H1 (cell line): ENCODE data around the gene GTF2H1. TPM values are rescaled to one million over a fixed set of nuclear protein-coding genes. Genes with fewer than 3 reads are reported as not detected.

Experiments
- CTCF ChIA-PET: fragments of 300-600 bp; sonication (Branson Sonifier 250); formaldehyde crosslinking; loops from one replicate; lab custom pipeline; 2021; ENCODE audit not compliant: partially characterized antibody; lab: Charles Lee
- POLR2A ChIA-PET: fragments of 300-600 bp; sonication (Branson Sonifier 250); formaldehyde crosslinking; loops from one replicate; lab custom pipeline; 2021; ENCODE audit warnings: inconsistent platforms; ENCODE audit not compliant: partially characterized antibody; lab: Charles Lee
- DNase-seq, 2 experiments: peaks; one replicate each; pipeline versions ENCODE4 v3.0.0 to v3.0.0-alpha.2; 2010 to 2022; ENCODE audit warnings: low spot score in 2 of 2, low read depth in 1 of 2, mixed read lengths in 1 of 2
- FAIRE-seq: peaks from 2 replicates; lab custom pipeline; 2011; peaks lifted over from hg19 to GRCh38; lab: Jason Lieb, UNC
- H2AFZ ChIP-seq: 2 replicates; pipeline ENCODE4 v1.8.1; 2012; ENCODE audit warnings: low read length, inconsistent platforms
- H2AK5ac ChIP-seq: 2 replicates; pipeline ENCODE4 v1.6.1; 2013; ENCODE audit warnings: low read depth, low read length
- H2BK120ac ChIP-seq: replicated peaks from 2 replicates; pipeline ENCODE3; 2013; ENCODE audit warnings: low read depth, low read length, inconsistent platforms
- H2BK12ac ChIP-seq: 2 replicates; pipeline ENCODE4 v1.6.1; 2013; ENCODE audit warnings: low read depth, low read length
- H2BK15ac ChIP-seq: 2 replicates; pipeline ENCODE4 v1.6.1; 2013; ENCODE audit warnings: low read length
- H2BK20ac ChIP-seq: 2 replicates; pipeline ENCODE4 v1.6.1; 2013; ENCODE audit warnings: low read length
- H2BK5ac ChIP-seq: 2 replicates; pipeline ENCODE4 v1.6.1; 2013; ENCODE audit warnings: low read depth, low read length
- H3K14ac ChIP-seq: 2 replicates; pipeline ENCODE4 v1.6.1; 2013; ENCODE audit warnings: inconsistent platforms; ENCODE audit not compliant: insufficient read length
- H3K18ac ChIP-seq: 2 replicates; pipeline ENCODE4 v1.6.1; 2013; ENCODE audit warnings: low read length; ENCODE audit errors: extremely low read depth
- H3K23ac ChIP-seq: 2 replicates; pipeline ENCODE4 v1.6.1; 2013; ENCODE audit warnings: inconsistent platforms; ENCODE audit not compliant: insufficient read length
- H3K23me2 ChIP-seq: 2 replicates; pipeline ENCODE4 v1.6.1; 2013; ENCODE audit warnings: low read depth, low read length
- H3K27ac ChIP-seq: 2 replicates; pipeline ENCODE4 v1.6.1; 2011; ENCODE audit warnings: low read depth, low read length, inconsistent platforms
- H3K27me3 ChIP-seq, 4 experiments: replicated peaks in 1 of 4; 1 replicate in 1 of 4; 2 replicates in 3 of 4; pipeline versions ENCODE4 v1.6.1 to v1.8.1; 2011 to 2013; ENCODE audit warnings: low read length in 3 of 4, mild to moderate bottlenecking in 3 of 4, inconsistent platforms in 2 of 4, mixed read lengths in 2 of 4, moderate library complexity in 1 of 4; ENCODE audit not compliant: control insufficient read depth in 3 of 4, insufficient read depth in 3 of 4; ENCODE audit errors: extremely low read depth in 1 of 4
- H3K36me3 ChIP-seq, 4 experiments: 2 replicates each; pipeline versions ENCODE4 v1.6.1 to v1.8.1; 2011 to 2013; ENCODE audit warnings: mild to moderate bottlenecking in 4 of 4, low read length in 3 of 4, moderate library complexity in 2 of 4, control low read depth in 1 of 4, inconsistent platforms in 1 of 4; ENCODE audit not compliant: insufficient read depth in 4 of 4, control insufficient read depth in 2 of 4
- H3K4ac ChIP-seq: replicated peaks from 2 replicates; pipeline ENCODE3; 2013; ENCODE audit warnings: low read length, low read depth, mixed read lengths, inconsistent platforms; ENCODE audit not compliant: insufficient read length
- H3K4me1 ChIP-seq, 4 experiments: replicated peaks in 1 of 4; 1 replicate in 1 of 4; 2 replicates in 3 of 4; pipeline versions ENCODE4 v1.6.1 to v1.8.1; 2011 to 2013; ENCODE audit warnings: low read length in 3 of 4, inconsistent platforms in 2 of 4, mixed read lengths in 1 of 4; ENCODE audit not compliant: insufficient read depth in 4 of 4, control insufficient read depth in 3 of 4
- H3K4me2 ChIP-seq, 2 experiments: 2 replicates each; pipeline versions ENCODE4 v1.6.1 to v1.8.1; 2011 to 2013; ENCODE audit warnings: low read depth in 2 of 2, low read length in 2 of 2, control low read depth in 1 of 2, inconsistent platforms in 1 of 2, mild to moderate bottlenecking in 1 of 2; ENCODE audit not compliant: insufficient read depth in 1 of 2
- H3K4me3 ChIP-seq, 4 experiments: fragments of 200-600, 300-600 bp in 1 of 4; sonication (generic), shearing (Covaris generic), sonication (Bioruptor Twin) in 1 of 4; 2 replicates each; pipeline versions ENCODE4 v1.5.1 to v1.8.1; 2011 to 2016; ENCODE audit warnings: low read length in 4 of 4, low read depth in 3 of 4, control low read depth in 2 of 4, inconsistent platforms in 2 of 4, mild to moderate bottlenecking in 2 of 4, mixed read lengths in 1 of 4, moderate library complexity in 1 of 4; ENCODE audit not compliant: insufficient read depth in 2 of 4; ENCODE audit errors: extremely low read depth in 1 of 4
- H3K56ac ChIP-seq: replicated peaks from 2 replicates; pipeline ENCODE3; 2013; ENCODE audit warnings: low read depth, mild to moderate bottlenecking, mixed read lengths, low read length, inconsistent platforms; ENCODE audit not compliant: insufficient read length
- H3K79me1 ChIP-seq: 2 replicates; pipeline ENCODE4 v1.6.1; 2013; ENCODE audit warnings: low read depth, low read length, control low read depth
- H3K79me2 ChIP-seq, 2 experiments: 2 replicates each; pipeline versions ENCODE4 v1.6.1 to v1.8.1; 2012 to 2013; ENCODE audit warnings: low read length in 2 of 2, mild to moderate bottlenecking in 2 of 2, inconsistent platforms in 1 of 2; ENCODE audit not compliant: insufficient read depth in 2 of 2, control insufficient read depth in 1 of 2
- H3K9ac ChIP-seq, 4 experiments: replicated peaks in 1 of 4; 1 replicate in 1 of 4; 2 replicates in 3 of 4; pipeline versions ENCODE4 v1.6.1 to v1.8.1; 2011 to 2013; ENCODE audit warnings: low read depth in 3 of 4, low read length in 3 of 4, control low read depth in 2 of 4, mild to moderate bottlenecking in 2 of 4, moderate library complexity in 2 of 4, inconsistent platforms in 1 of 4; ENCODE audit errors: extremely low read depth in 1 of 4
- H3K9me3 ChIP-seq, 2 experiments: 2 replicates each; pipeline versions ENCODE4 v1.6.1 to v1.8.1; 2012 to 2013; ENCODE audit warnings: mild to moderate bottlenecking in 2 of 2, moderate library complexity in 2 of 2, control low read depth in 1 of 2, inconsistent platforms in 1 of 2, low read depth in 1 of 2, low read length in 1 of 2, mixed read lengths in 1 of 2; ENCODE audit not compliant: insufficient read depth in 2 of 2
- H4K20me1 ChIP-seq, 2 experiments: replicated peaks in 1 of 2; 2 replicates each; pipeline versions ENCODE3 to v1.8.1; 2011 to 2013; ENCODE audit warnings: inconsistent platforms in 2 of 2, low read length in 2 of 2, mild to moderate bottlenecking in 1 of 2; ENCODE audit not compliant: insufficient read depth in 2 of 2, control insufficient read depth in 1 of 2
- H4K5ac ChIP-seq: 2 replicates; pipeline ENCODE4 v1.6.1; 2013; ENCODE audit warnings: low read length, low read depth, mixed read lengths, inconsistent platforms; ENCODE audit not compliant: insufficient read length
- H4K8ac ChIP-seq: 2 replicates; pipeline ENCODE4 v1.8.0; 2013; ENCODE audit warnings: mild to moderate bottlenecking, moderate library complexity, low read length, inconsistent platforms; ENCODE audit not compliant: insufficient read depth; ENCODE audit errors: extremely low read depth
- H4K91ac ChIP-seq: replicated peaks from 2 replicates; pipeline ENCODE3; 2013; ENCODE audit warnings: low read length, mixed read lengths, inconsistent platforms; ENCODE audit not compliant: insufficient read length
- CBX8 ChIP-seq: fragments of 300-800, 300-1000 bp; sonication (generic); IDR thresholded peaks from 2 replicates; pipeline ENCODE4 v1.7.1; 2016; ENCODE audit warnings: low read depth, low read length, borderline replicate concordance
- CEBPB ChIP-seq: IDR thresholded peaks from 2 replicates; pipeline ENCODE4 v1.6.1; 2012; ENCODE audit warnings: low read depth, low read length
- EP300 ChIP-seq, 2 experiments: IDR thresholded peaks; 1 replicate in 1 of 2; 2 replicates in 1 of 2; pipeline ENCODE4 v1.6.1; 2011 to 2012; ENCODE audit warnings: low read depth in 2 of 2, low read length in 2 of 2, mild to moderate bottlenecking in 2 of 2, borderline replicate concordance in 1 of 2, inconsistent platforms in 1 of 2, moderate library complexity in 1 of 2
- JUN ChIP-seq: IDR thresholded peaks from 2 replicates; pipeline ENCODE4 v1.6.1; 2011; ENCODE audit warnings: low read depth, mild to moderate bottlenecking, improper control_type of control experiment, low read length
- KDM1A ChIP-seq: fragments of 200-600, 300-600 bp; sonication (generic); IDR thresholded peaks from 2 replicates; pipeline ENCODE4 v1.7.1; 2016; ENCODE audit warnings: mild to moderate bottlenecking, low read length, borderline replicate concordance
- POLR2A ChIP-seq, 2 experiments: IDR thresholded peaks; 1 replicate in 1 of 2; 2 replicates in 1 of 2; pipeline ENCODE4 v1.6.1; 2011; ENCODE audit warnings: low read depth in 2 of 2, low read length in 2 of 2, mild to moderate bottlenecking in 2 of 2; ENCODE audit errors: control extremely low read depth in 1 of 2
- RFX5 ChIP-seq: IDR thresholded peaks from 2 replicates; pipeline ENCODE4 v1.6.1; 2011; ENCODE audit warnings: low read depth, low read length, improper control_type of control experiment, borderline replicate concordance
- SIRT6 ChIP-seq: IDR thresholded peaks from one replicate; pipeline ENCODE4 v1.7.1; 2012; ENCODE audit warnings: low read length, inconsistent platforms
- SP1 ChIP-seq: IDR thresholded peaks from 2 replicates; pipeline ENCODE4 v1.6.1; 2011; ENCODE audit warnings: low read depth, low read length
- TAF1 ChIP-seq: IDR thresholded peaks from 2 replicates; pipeline ENCODE4 v1.6.1; 2011; ENCODE audit warnings: mild to moderate bottlenecking, low read depth, low read length
- TBP ChIP-seq: IDR thresholded peaks from 2 replicates; pipeline ENCODE4 v1.6.1; 2011; ENCODE audit warnings: low read depth, low read length, improper control_type of control experiment
- TEAD4 ChIP-seq: IDR thresholded peaks from 2 replicates; pipeline ENCODE4 v1.6.1; 2012; ENCODE audit warnings: low read depth, low read length, inconsistent platforms, mixed read lengths
- WGBS, 2 experiments: shearing (Covaris generic) in 1 of 2; methylation state at CpG; one replicate each; pipeline versions ENCODE4 v1.1.6 to v1.1.7; 2013 to 2015; ENCODE audit warnings: low lambda C conversion rate in 2 of 2, mixed read lengths in 2 of 2, inconsistent platforms in 1 of 2, low coverage in 1 of 2, missing lambda C conversion rate in 1 of 2; ENCODE audit not compliant: insufficient replicate concordance in 2 of 2, insufficient coverage in 1 of 2, insufficient read length in 1 of 2; ENCODE audit errors: extremely low coverage in 1 of 2, missing lambda C conversion rate in 1 of 2; 5-methylcytosine and 5-hydroxymethylcytosine counted together
- polyA plus RNA-seq, 7 experiments: library from polyadenylated mRNA; depleted of rRNA in 3 of 7; stranded (reverse) in 5 of 7; unstranded in 2 of 7; fragments of >200 nt in 5 of 7; fragments of 200-250 nt in 2 of 7; gene quantifications; 1 replicate in 5 of 7; 2 replicates in 1 of 7; 4 replicates in 1 of 7; pipeline versions ENCODE4 v1.2.1 to v1.2.3, GENCODE V29; 2011 to 2013; ENCODE audit warnings: missing spikeins in 2 of 7, mixed read lengths in 2 of 7
- total RNA-seq: library from RNA; stranded (reverse); fragmentation: NEBNext Ultra II Directional; extraction: Animal tissue kit (Norgen Biotek cat#: 25700); gene quantifications from 2 replicates; pipeline ENCODE4 v1.2.1, GENCODE V29; 2021

The GTF2H1 gene
- total and polyA plus RNA-seq, 2 of the 8 experiments (the other 6 are each of a cell fraction or from before 2014, with no cell fraction given), result 9.1 to 26.3 TPM

DNA sequence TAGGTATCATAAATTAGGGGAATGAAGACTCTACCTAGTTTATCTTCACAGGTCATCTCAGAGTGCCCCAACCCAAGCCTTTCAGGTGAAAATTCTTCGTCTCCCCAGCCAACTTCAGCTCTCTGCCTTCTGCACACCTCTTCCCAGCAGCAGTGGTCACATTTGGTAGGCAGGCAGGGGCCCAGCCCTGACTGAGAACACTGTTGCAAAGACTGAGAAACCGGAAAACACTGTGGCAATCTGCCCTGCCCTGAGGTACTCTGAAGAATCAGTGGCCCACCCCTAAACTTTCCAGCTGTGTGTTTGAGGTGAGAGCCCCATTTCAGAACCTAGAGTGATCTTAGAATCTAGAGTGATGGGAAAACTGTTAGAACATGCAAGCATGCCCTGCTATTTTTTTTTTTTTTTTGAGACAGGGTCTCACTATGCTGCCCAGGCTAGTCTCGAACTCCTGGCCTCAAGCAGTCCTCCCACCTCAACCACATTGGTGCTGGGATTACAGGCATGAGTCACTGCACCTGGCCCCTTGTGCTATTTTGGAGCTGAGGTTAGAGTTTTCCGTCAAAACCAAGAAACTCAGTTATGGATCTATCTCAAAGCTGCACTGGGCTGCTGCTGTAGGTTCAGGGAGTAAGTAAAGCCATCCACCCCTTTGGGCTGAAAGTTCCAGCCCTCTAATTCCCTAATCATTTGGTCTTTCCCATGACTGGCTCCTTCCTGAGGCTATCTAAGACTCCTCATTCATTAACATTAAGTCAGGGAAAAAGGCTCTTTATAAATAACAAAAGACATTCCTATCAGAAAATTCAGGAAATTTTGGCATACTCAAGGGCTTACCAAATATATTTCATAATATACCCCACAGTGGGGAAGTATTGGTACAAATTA is 70.3 kb downstream of the GTF2H1 start:
- H3K18ac ChIP-seq, result no peak overlapping the region
- H4K20me1 ChIP-seq, result peaks cover 0 to 4% of the 10 kb centered on the region in 2 experiments
- H3K79me2 ChIP-seq, result peaks cover 0 to 28% of the 10 kb centered on the region in 2 experiments; a peak in 2 of 4 replicates
- no peak overlapping the region for H2BK5ac ChIP-seq
- no peak overlapping the region for H3K9ac ChIP-seq
- H2AFZ ChIP-seq, result no peak overlapping the region
- no peaks in the 10 kb centered on the region for H3K9me3 ChIP-seq
- no peak overlapping the region for H3K23ac ChIP-seq
- no peak overlapping the region for H3K14ac ChIP-seq
- no peaks in the 10 kb centered on the region; the same call in 1 of the 2 replicates for H3K79me1 ChIP-seq
- H3K23me2 ChIP-seq, result peaks cover 11% of the 10 kb centered on the region
- peaks cover 0 to 4% (median 0%) of the 10 kb centered on the region in 4 experiments; a peak in 2 of 7 replicates for H3K27me3 ChIP-seq
- H2BK20ac ChIP-seq, result no peak overlapping the region
- no peak overlapping the region for H4K8ac ChIP-seq
- no peak overlapping the region for H2BK12ac ChIP-seq
- no peak overlapping the region for H3K4me2 ChIP-seq
- H3K27ac ChIP-seq, result no peak overlapping the region
- ChIA-PET CTCF (interaction anchor here (0.6 to 1.4 kb wide), 3 partner anchors 18 to 201 kb away, joined by 3 to 4 read pairs (median 3); no protein-coding TSS in a partner anchor), POLR2A (interaction anchor here (0.6 to 4.4 kb wide), 7 partner anchors 9 to 104 kb away, joined by 3 to 26 read pairs (median 4); no protein-coding TSS in a partner anchor)
- H2BK15ac ChIP-seq, result 0 out of 2 replicates have a peak overlapping the region, but pooled peaks have one; percentile 65
- H4K5ac ChIP-seq, result no peak overlapping the region
- 89% methylated on average over 4 of the region's 4 CpGs; no CpG with 5 or more reads in 1 of the 2 experiments for WGBS, 2 experiments
- no peak overlapping the region for H4K91ac ChIP-seq
- peaks cover 0 to 10% (median 3%) of the 10 kb centered on the region in 4 experiments; a peak in 3 of 8 replicates for H3K36me3 ChIP-seq
- DNase-seq (no peak), FAIRE-seq (no peak)
- no peak overlapping the region for H3K4ac ChIP-seq
- no peak overlapping the region for H3K56ac ChIP-seq
- H2AK5ac ChIP-seq, result no peak overlapping the region
- peaks cover 3 to 6% (median 5%) of the 10 kb centered on the region in 4 experiments; a peak in 6 of 7 replicates for H3K4me1 ChIP-seq
- H2BK120ac ChIP-seq, result no peak overlapping the region
- no peak overlapping the region for H3K4me3 ChIP-seq
- no peak for TF ChIP-seq CBX8
- no peak for TF ChIP-seq KDM1A
- no peak for TF ChIP-seq POLR2A (IDR thresholded peaks at IDR 0.05; ENCODE audit: control extremely low read depth in 1 of 2, low read depth in 2 of 2, low read length in 2 of 2)
- no peak for TF ChIP-seq RFX5
- no peak for TF ChIP-seq EP300 (IDR thresholded peaks at IDR 0.05; ENCODE audit: borderline replicate concordance in 1 of 2, low read depth in 2 of 2, low read length in 2 of 2)
- no peak for TF ChIP-seq TAF1
- TF ChIP-seq SIRT6, result no peak
- no peak for TF ChIP-seq SP1
- no peak for TF ChIP-seq CEBPB
- no peak for TF ChIP-seq TEAD4
- no peak for TF ChIP-seq JUN
- TF ChIP-seq TBP, result no peak
